HG03060 (cell line): Measurements from ENCODE around the gene KY.

Source experiments
- ATAC-seq: cut with Tn5 transposase; IDR thresholded peaks from one replicate; pipeline ENCODE4 v1.9.1; 2021; ENCODE audit warnings: low read depth, moderate number of reproducible peaks; ENCODE audit not compliant: unreplicated experiment

Gene KY

DNA sequence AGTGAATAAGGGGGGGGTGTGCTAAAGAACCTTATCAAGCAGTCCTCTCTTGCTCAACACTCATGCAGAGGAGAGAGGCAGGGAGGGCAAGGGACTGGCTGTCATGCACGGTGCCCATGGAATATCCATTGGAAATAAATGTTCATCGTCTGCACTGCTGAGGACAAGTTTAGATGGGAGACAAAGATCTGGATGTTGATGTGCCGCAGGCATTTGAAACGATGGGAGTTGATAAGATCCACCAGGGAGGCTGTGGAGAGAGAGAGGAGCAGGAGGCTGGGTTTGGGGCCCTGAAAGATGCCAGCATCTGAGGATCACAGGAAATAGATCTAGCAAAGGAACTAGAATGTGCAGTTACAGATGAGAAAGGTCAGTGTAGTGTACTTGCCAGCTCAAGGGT, 88.8 kb downstream of the KY start:
- no peak for ATAC-seq

DNA sequence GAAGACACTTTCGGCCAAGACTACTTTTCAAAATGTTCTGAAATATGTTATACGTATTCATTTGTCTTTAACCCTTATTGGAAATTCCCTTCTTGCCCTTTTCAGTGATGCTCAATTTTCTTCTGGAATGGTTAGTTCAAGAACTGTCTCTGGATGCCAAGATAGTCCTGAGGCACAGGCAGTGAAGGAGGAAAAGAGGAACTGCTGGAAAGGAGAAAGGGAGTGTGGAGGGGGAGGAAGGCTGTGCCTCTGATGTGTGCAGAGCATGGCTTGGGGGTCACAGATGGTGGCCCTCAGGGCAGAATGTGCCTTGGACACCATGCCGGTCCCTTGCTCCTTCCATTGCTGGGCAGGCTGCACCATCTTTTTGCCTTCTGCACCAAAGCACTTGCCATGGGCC, 91.2 kb downstream of the KY start:
- no peak for ATAC-seq
